SK-N-SH (cell line): ENCODE data around the gene MYO10. TPM values are rescaled to one million over a fixed set of nuclear protein-coding genes. Genes with fewer than 3 reads are reported as not detected.

Source experiments
- CTCF ChIA-PET: fragments of 300-600, 350-600 bp; formaldehyde crosslinking; extraction: SDS; loops from one replicate; lab custom pipeline; 2021; lab: Yijun Ruan, JAX
- POLR2A ChIA-PET: fragments of 350-600 bp; sonication (Branson Sonifier 250); formaldehyde crosslinking; extraction: SDS; loops from one replicate; lab custom pipeline; 2020; ENCODE audit warnings: antibody characterized with exemption, inconsistent platforms; lab: Yijun Ruan, JAX
- DNase-seq: peaks from one replicate; pipeline ENCODE4 v3.0.0; 2012
- H2AFZ ChIP-seq: fragments of 200-600 bp; sonication (generic); 2 replicates; pipeline ENCODE4 v1.8.1; 2016; ENCODE audit warnings: antibody characterized with exemption, mild to moderate bottlenecking, low read depth
- H3F3A ChIP-seq: fragments of 200-600 bp; sonication (generic); replicated peaks from 2 replicates; pipeline ENCODE3; 2016; ENCODE audit warnings: antibody characterized with exemption, mild to moderate bottlenecking; ENCODE audit not compliant: insufficient read depth
- H3K27ac ChIP-seq, 2 experiments: fragments of 200-500 bp in 1 of 2; fragments of 200-600 bp in 1 of 2; sonication (Bioruptor generic) in 1 of 2; sonication (generic), shearing (Covaris generic) in 1 of 2; 2 replicates each; pipeline versions ENCODE4 v1.5.1 to v1.6.1; 2014 to 2016; ENCODE audit warnings: low read depth in 2 of 2, inconsistent platforms in 1 of 2, low read length in 1 of 2, mild to moderate bottlenecking in 1 of 2, mixed read lengths in 1 of 2
- H3K27me3 ChIP-seq: fragments of 200-600 bp; sonication (generic), shearing (Covaris generic); 2 replicates; pipeline ENCODE4 v1.6.1; 2016; ENCODE audit warnings: mixed run types; ENCODE audit not compliant: insufficient read depth
- H3K36me3 ChIP-seq, 2 experiments: fragments of 200-500 bp in 1 of 2; fragments of 200-600 bp in 1 of 2; sonication (Bioruptor generic) in 1 of 2; sonication (generic) in 1 of 2; replicated peaks in 1 of 2; 2 replicates each; pipeline versions ENCODE3 to v1.5.1; 2014 to 2016; ENCODE audit warnings: low read length in 1 of 2, mild to moderate bottlenecking in 1 of 2; ENCODE audit not compliant: insufficient read depth in 2 of 2, control insufficient read depth in 1 of 2
- H3K4me1 ChIP-seq, 2 experiments: fragments of 200-500 bp in 1 of 2; fragments of 200-600 bp in 1 of 2; sonication (Bioruptor generic) in 1 of 2; sonication (generic), shearing (Covaris generic) in 1 of 2; 2 replicates each; pipeline versions ENCODE4 v1.5.1 to v1.6.1; 2014 to 2016; ENCODE audit warnings: low read depth in 1 of 2, low read length in 1 of 2, mixed run types in 1 of 2; ENCODE audit not compliant: insufficient read depth in 2 of 2, control insufficient read depth in 1 of 2
- H3K4me2 ChIP-seq: fragments of 200-600 bp; sonication (generic), shearing (Covaris generic); 2 replicates; pipeline ENCODE4 v1.6.1; 2017; ENCODE audit warnings: mixed run types
- H3K4me3 ChIP-seq, 2 experiments: fragments of 200-500 bp in 1 of 2; fragments of 200-600 bp in 1 of 2; sonication (Bioruptor generic) in 1 of 2; sonication (generic), shearing (Covaris generic) in 1 of 2; 2 replicates each; pipeline versions ENCODE4 v1.5.1 to v1.8.1; 2014 to 2016; ENCODE audit warnings: low read depth in 2 of 2, inconsistent platforms in 1 of 2, low read length in 1 of 2, mild to moderate bottlenecking in 1 of 2, mixed read lengths in 1 of 2, moderate library complexity in 1 of 2
- H3K79me2 ChIP-seq: fragments of 200-600 bp; sonication (generic); 2 replicates; pipeline ENCODE4 v1.8.1; 2017; ENCODE audit warnings: mild to moderate bottlenecking; ENCODE audit not compliant: insufficient read depth
- H3K9ac ChIP-seq: fragments of 200-600 bp; sonication (generic); 2 replicates; pipeline ENCODE4 v1.6.1; 2017; ENCODE audit warnings: mixed run types
- H3K9me2 ChIP-seq: fragments of 200-600 bp; sonication (generic); 2 replicates; pipeline ENCODE4 v1.6.1; 2017; ENCODE audit warnings: mixed run types
- H3K9me3 ChIP-seq: fragments of 200-600 bp; sonication (generic); 2 replicates; pipeline ENCODE4 v1.6.1; 2017; ENCODE audit warnings: mixed run types, mild to moderate bottlenecking, moderate library complexity
- H4K20me1 ChIP-seq: fragments of 200-600 bp; sonication (generic); 2 replicates; pipeline ENCODE4 v1.6.1; 2017; ENCODE audit warnings: mild to moderate bottlenecking, mixed run types; ENCODE audit not compliant: insufficient read depth
- CHD2 ChIP-seq: fragments of 150-350 bp; IDR thresholded peaks from 2 replicates; pipeline ENCODE4 v1.6.1; 2018; ENCODE audit warnings: low read length; ENCODE audit not compliant: partially characterized antibody
- CTCF ChIP-seq: fragments of 200-600 bp; sonication (generic); IDR thresholded peaks from 2 replicates; pipeline ENCODE4 v1.6.1; 2017; ENCODE audit warnings: antibody characterized with exemption, mild to moderate bottlenecking, moderate library complexity
- ELF1 ChIP-seq: IDR thresholded peaks from 2 replicates; pipeline ENCODE4 v1.4.0; 2012
- FOSL2 ChIP-seq: IDR thresholded peaks from 2 replicates; pipeline ENCODE4 v1.4.0; 2012; ENCODE audit warnings: low read depth, mild to moderate bottlenecking, moderate library complexity, borderline replicate concordance
- FOXM1 ChIP-seq: IDR thresholded peaks from 2 replicates; pipeline ENCODE4 v1.4.0; 2012; ENCODE audit warnings: low read depth, mild to moderate bottlenecking
- MAX ChIP-seq: IDR thresholded peaks from 2 replicates; pipeline ENCODE4 v1.4.0; 2012; ENCODE audit warnings: low read depth
- NRF1 ChIP-seq: IDR thresholded peaks from 2 replicates; pipeline ENCODE4 v1.6.1; 2012; ENCODE audit warnings: low read depth, mild to moderate bottlenecking, low read length
- PBX3 ChIP-seq: IDR thresholded peaks from 2 replicates; pipeline ENCODE4; 2012
- RAD21 ChIP-seq: IDR thresholded peaks from 2 replicates; pipeline ENCODE4 v1.6.1; 2012; ENCODE audit warnings: mild to moderate bottlenecking, low read length
- RXRA ChIP-seq: IDR thresholded peaks from 2 replicates; pipeline ENCODE4 v1.4.0; 2012; ENCODE audit warnings: low read depth, mild to moderate bottlenecking, borderline replicate concordance
- TCF12 ChIP-seq: IDR thresholded peaks from 2 replicates; pipeline ENCODE4 v1.4.0; 2012
- TEAD4 ChIP-seq: IDR thresholded peaks from 2 replicates; pipeline ENCODE4 v1.4.0; 2012; ENCODE audit warnings: mild to moderate bottlenecking, borderline replicate concordance; ENCODE audit not compliant: insufficient read depth
- USF1 ChIP-seq: IDR thresholded peaks from 2 replicates; pipeline ENCODE4 v1.4.0; 2012; ENCODE audit warnings: low read depth, borderline replicate concordance
- USF2 ChIP-seq: fragments of 150-350 bp; IDR thresholded peaks from 2 replicates; pipeline ENCODE4 v1.6.1; 2017; ENCODE audit warnings: antibody characterized with exemption, low read length, low read depth, borderline replicate concordance
- ZBTB33 ChIP-seq: IDR thresholded peaks from 2 replicates; pipeline ENCODE4 v1.4.0; 2012; ENCODE audit warnings: low read depth, borderline replicate concordance
- WGBS: methylation state at CpG from one replicate; pipeline ENCODE4 v1.1.6; 2017; ENCODE audit warnings: low lambda C conversion rate; 5-methylcytosine and 5-hydroxymethylcytosine counted together
- polyA plus RNA-seq, 3 experiments: library from polyadenylated mRNA; depleted of rRNA; stranded (reverse); fragments of >200 nt; gene quantifications; 2 replicates each; pipeline ENCODE4 v1.2.3, GENCODE V29; 2012

MYO10 gene
- polyA plus RNA-seq, 1 of the 3 experiments (the other 2 are of a cell fraction), result 8.1 TPM

- TF ChIP-seq ZBTB33 (no peak), USF1 (no peak), NRF1 (no peak), TEAD4 (no peak), RAD21 (no peak)
Observed at GRCh38 chr5:16735101-16736060, 200.7 kb downstream of the MYO10 start (continued).

GRCh38 chr5:16733331-16734006 is 202.6 kb downstream of the MYO10 start:
- H3K36me3 ChIP-seq, result peaks cover 0 to 33% of the 10 kb centered on the region in 2 experiments
- H2AFZ ChIP-seq, result no peak overlapping the region
- DNase-seq, result no peak
- TF ChIP-seq FOSL2 (no peak), TCF12 (no peak), RXRA (no peak), CHD2 (no peak), PBX3 (no peak), ELF1 (no peak), CTCF (no peak), NRF1 (no peak), FOXM1 (no peak), USF2 (no peak), MAX (no peak)
- no peaks in the 10 kb centered on the region for H3K27me3 ChIP-seq
- ChIA-PET CTCF (interaction anchor here (1.0 to 1.5 kb wide), 3 partner anchors 33 to 456 kb away, joined by 3 read pairs; no protein-coding TSS in a partner anchor), POLR2A (interaction anchor here (1.0 kb wide), 1 partner anchor 12 kb away, joined by 3 read pairs; no protein-coding TSS in a partner anchor)
- no peaks in the 10 kb centered on the region for H3K9me3 ChIP-seq
- no peak overlapping the region for H3K27ac ChIP-seq
- H3F3A ChIP-seq, result peaks cover 8% of the 10 kb centered on the region
- H3K4me2 ChIP-seq, result no peak overlapping the region
- H3K79me2 ChIP-seq, result peaks cover 90% of the 10 kb centered on the region
- H3K4me1 ChIP-seq, result peaks cover 0 to 17% of the 10 kb centered on the region in 2 experiments; a peak in 2 of 4 replicates
- H3K9me2 ChIP-seq, result no peaks in the 10 kb centered on the region
- H4K20me1 ChIP-seq, result peaks cover 13% of the 10 kb centered on the region; the same call in 1 of the 2 replicates
- no peak overlapping the region for H3K4me3 ChIP-seq
- 90% methylated on average over 12 of the region's 12 CpGs for whole genome bisulfite sequencing
- H3K9ac ChIP-seq, result no peak overlapping the region
